ENCODE data around the gene TOE1.

DNA sequence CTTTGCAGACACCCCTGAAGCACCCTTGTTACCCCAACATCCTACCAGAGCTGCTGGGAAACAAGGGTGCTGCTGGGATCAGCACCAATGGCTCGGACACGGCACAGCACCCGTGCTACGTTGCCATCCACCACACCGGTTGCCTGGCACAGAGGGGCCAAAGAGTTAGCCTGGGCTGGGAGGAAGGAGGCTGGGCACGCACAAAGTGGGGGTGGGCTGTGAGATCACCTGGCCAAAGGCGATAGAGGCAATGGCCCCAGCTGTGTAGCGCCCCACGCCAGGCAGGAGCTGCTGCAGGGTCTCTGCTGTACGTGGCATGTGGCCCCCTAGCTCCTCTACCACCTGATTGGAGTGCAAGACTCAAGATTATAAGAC, 7.6 kb upstream of the TOE1 start:
- TF ChIP-seq POLR2A (IDR thresholded peaks at IDR 0.05): no peak
- TF ChIP-seq, protein P1, sequence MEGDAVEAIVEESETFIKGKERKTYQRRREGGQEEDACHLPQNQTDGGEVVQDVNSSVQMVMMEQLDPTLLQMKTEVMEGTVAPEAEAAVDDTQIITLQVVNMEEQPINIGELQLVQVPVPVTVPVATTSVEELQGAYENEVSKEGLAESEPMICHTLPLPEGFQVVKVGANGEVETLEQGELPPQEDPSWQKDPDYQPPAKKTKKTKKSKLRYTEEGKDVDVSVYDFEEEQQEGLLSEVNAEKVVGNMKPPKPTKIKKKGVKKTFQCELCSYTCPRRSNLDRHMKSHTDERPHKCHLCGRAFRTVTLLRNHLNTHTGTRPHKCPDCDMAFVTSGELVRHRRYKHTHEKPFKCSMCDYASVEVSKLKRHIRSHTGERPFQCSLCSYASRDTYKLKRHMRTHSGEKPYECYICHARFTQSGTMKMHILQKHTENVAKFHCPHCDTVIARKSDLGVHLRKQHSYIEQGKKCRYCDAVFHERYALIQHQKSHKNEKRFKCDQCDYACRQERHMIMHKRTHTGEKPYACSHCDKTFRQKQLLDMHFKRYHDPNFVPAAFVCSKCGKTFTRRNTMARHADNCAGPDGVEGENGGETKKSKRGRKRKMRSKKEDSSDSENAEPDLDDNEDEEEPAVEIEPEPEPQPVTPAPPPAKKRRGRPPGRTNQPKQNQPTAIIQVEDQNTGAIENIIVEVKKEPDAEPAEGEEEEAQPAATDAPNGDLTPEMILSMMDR (IDR thresholded peaks at IDR 0.05 in 8 of 11, conservative IDR thresholded peaks at IDR 0.05 in 3 of 11): no peak
- TF ChIP-seq POLR2AphosphoS5 (IDR thresholded peaks at IDR 0.05): no peak
